ENCODE measurements around the gene SLC22A25.

- TF ChIP-seq REST (IDR thresholded peaks at IDR 0.05; ENCODE audit: low read depth) (no peak), EP300 (IDR thresholded peaks at IDR 0.05; ENCODE audit: borderline replicate concordance) (no peak)
Measured at GRCh38 chr11:63210111-63210510, 33.3 kb downstream of the SLC22A25 start.

Data from Ishikawa (cell line).